ENCODE measurements around the gene NEU1.

DNA sequence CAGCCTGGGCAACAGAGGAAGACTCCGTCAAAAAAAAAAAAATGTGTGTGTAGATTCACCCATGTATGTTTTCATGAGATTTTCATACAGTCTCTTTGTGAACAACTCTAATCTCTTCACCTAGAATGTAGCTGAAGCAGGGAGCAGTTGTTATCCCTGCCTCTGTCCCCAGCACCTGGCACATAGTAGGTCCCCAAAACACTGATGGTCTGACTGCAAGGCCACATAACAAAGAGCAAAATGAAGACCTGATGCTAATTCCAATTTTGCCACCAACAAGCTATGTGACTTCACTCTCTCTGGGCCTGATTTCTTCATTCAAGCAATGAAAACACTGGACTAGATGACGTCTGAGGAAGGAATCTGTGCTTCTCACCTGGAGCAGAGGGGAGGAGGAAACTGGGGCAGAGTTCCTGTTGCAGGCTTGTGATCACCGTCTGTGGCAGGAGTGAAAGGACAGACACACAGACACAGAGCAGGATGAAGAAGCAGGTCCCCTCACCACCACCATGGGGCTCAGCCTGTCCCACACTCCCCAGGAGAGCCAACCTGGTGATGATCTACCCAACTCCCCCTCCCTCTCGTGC, 11.6 kb upstream of the NEU1 start:
- TF ChIP-seq, protein P1, sequence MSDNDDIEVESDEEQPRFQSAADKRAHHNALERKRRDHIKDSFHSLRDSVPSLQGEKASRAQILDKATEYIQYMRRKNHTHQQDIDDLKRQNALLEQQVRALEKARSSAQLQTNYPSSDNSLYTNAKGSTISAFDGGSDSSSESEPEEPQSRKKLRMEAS (IDR thresholded peaks at IDR 0.05): no peak
- TF ChIP-seq, protein P2, sequence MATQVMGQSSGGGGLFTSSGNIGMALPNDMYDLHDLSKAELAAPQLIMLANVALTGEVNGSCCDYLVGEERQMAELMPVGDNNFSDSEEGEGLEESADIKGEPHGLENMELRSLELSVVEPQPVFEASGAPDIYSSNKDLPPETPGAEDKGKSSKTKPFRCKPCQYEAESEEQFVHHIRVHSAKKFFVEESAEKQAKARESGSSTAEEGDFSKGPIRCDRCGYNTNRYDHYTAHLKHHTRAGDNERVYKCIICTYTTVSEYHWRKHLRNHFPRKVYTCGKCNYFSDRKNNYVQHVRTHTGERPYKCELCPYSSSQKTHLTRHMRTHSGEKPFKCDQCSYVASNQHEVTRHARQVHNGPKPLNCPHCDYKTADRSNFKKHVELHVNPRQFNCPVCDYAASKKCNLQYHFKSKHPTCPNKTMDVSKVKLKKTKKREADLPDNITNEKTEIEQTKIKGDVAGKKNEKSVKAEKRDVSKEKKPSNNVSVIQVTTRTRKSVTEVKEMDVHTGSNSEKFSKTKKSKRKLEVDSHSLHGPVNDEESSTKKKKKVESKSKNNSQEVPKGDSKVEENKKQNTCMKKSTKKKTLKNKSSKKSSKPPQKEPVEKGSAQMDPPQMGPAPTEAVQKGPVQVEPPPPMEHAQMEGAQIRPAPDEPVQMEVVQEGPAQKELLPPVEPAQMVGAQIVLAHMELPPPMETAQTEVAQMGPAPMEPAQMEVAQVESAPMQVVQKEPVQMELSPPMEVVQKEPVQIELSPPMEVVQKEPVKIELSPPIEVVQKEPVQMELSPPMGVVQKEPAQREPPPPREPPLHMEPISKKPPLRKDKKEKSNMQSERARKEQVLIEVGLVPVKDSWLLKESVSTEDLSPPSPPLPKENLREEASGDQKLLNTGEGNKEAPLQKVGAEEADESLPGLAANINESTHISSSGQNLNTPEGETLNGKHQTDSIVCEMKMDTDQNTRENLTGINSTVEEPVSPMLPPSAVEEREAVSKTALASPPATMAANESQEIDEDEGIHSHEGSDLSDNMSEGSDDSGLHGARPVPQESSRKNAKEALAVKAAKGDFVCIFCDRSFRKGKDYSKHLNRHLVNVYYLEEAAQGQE (IDR thresholded peaks at IDR 0.05; ENCODE audit: low read depth): no peak
- TF ChIP-seq RAD21 (IDR thresholded peaks at IDR 0.05; ENCODE audit: low read depth) (no peak), CEBPB (IDR thresholded peaks at IDR 0.05) (no peak), NFIC (IDR thresholded peaks at IDR 0.05) (no peak), USF1 (IDR thresholded peaks at IDR 0.05) (no peak), EP300 (IDR thresholded peaks at IDR 0.05; ENCODE audit: borderline replicate concordance) (no peak), ZBTB7A (IDR thresholded peaks at IDR 0.05; ENCODE audit: low read depth) (no peak), CREB1 (IDR thresholded peaks at IDR 0.05; ENCODE audit: low read depth) (no peak), TAF1 (IDR thresholded peaks at IDR 0.05; ENCODE audit: low read depth) (no peak), TEAD4 (IDR thresholded peaks at IDR 0.05) (no peak), FOXM1 (IDR thresholded peaks at IDR 0.05; ENCODE audit: borderline replicate concordance, low read depth) (no peak), EGR1 (IDR thresholded peaks at IDR 0.05) (no peak)

Data from Ishikawa (cell line).